Measurements from ENCODE around the gene ACOX2.

- TF ChIP-seq CTCF (IDR thresholded peaks at IDR 0.05; ENCODE audit: borderline replicate concordance, extremely low read depth, low read length, poor library complexity, severe bottlenecking): no peak
- TF ChIP-seq EZH2 (IDR thresholded peaks at IDR 0.05; ENCODE audit: borderline replicate concordance, low read depth, low read length, severe bottlenecking): no peak
Observed at GRCh38 chr3:58578873-58579272, 41.9 kb upstream of the ACOX2 start.

All from DND-41 (cell line).